ENCODE results near the gene GREB1L.
"Not testable (repeated sequence)": the region's sequence is repeated elsewhere in the genome, so short reads cannot be mapped to it uniquely, and the experiment has no call there.

GREB1L gene

DNA sequence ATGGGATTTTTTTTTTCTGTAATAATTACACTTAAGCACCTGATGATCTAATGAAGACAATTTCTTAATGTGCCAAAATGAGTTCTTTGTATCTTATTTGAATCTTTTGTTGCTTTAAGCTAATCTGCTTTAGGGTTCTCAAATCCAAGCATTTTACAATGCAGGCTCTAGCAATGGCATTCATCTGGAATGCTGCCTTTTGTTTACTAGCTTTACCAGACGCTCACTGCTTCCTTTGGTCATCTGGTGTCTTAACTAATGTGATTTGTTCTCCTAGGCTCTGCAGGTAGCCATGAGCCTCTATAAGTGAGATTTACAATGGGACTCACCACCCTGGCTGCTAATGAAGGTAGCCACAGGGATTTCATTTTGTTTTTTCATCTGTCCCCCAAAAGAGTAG, 100.3 kb downstream of the GREB1L start:
- Histone ChIP-seq H3K4me3 (no peak overlapping the region), H3K27ac (no peak overlapping the region)

DNA sequence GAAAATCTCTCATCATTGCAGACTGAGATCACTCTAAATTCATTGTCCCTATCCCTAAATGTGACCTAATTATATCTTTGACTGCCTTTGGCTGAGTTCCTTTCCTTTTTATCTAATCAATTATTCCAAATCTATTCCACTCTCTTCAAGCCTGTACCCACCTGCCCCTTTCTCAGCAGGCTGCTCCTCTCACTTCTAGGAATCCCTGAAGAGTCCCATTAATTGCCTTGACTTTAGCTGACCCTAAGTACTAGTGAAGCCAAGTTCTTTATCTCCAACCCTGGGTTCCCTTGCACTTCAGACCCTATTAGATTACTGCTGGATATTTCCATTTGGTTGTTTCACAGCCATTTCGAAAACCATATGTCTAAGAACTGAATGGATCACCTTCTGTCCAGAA, 102.8 kb downstream of the GREB1L start:
- Histone ChIP-seq H3K27ac (no peak overlapping the region), H3K4me3 (no peak overlapping the region)

GRCh38 chr18:21345840-21346239, 103.8 kb downstream of the GREB1L start:
- no peak overlapping the region for H3K4me3 ChIP-seq
- H3K27ac ChIP-seq: no peak overlapping the region

GRCh38 chr18:21359746-21360145, 117.7 kb downstream of the GREB1L start:
- H3K27ac ChIP-seq: no peak overlapping the region
- no peak overlapping the region for H3K4me3 ChIP-seq

- H3K4me3 ChIP-seq: no peak overlapping the region
- no peak overlapping the region for H3K27ac ChIP-seq
Measured at GRCh38 chr18:21361307-21361880, 119.4 kb downstream of the GREB1L start.

DNA sequence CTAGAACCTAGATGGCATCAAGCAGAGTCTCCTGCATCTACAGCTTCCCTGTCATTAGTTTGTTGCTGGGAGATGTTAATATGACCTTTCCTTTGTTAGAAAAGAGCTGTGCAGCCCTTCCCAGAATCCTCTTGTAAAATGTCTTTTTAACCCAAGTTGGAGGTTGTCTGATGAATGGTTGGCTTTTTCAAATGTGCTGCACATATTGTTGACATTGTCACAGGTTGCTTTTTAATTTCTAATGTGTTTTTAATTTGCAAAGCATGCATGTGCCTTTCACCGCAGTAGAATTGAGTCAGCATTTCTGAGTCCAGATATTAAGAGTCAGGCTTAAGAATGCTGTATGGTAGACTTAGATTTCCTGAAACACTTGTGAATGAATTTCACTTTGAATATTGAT, 120.8 kb downstream of the GREB1L start:
- Histone ChIP-seq H3K4me3 (no peak overlapping the region), H3K27ac (no peak overlapping the region)

DNA sequence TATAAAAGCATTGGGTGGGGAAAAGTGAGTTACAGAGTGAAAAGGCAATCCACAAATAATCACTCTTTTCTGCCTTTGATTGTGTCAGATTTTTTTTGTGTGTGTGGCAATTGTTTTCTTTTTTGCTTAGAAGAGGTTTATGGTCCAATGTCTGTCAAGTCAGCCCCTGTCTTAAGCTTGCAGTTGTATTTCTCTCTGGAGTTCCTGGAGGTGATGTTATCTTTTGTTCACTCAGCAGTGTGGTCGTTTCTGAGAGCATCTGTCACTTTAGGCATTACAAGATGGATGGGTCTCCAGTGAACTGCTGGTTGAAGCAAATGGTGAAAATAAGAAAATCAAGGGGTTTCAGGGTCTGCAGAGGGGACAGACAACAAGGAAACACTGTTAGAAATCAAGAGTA, 121.3 kb downstream of the GREB1L start:
- Histone ChIP-seq H3K27ac (no peak overlapping the region), H3K4me3 (no peak overlapping the region)

GRCh38 chr18:21364471-21364870, 122.4 kb downstream of the GREB1L start:
- Histone ChIP-seq H3K4me3 (no peak overlapping the region), H3K27ac (no peak overlapping the region)

DNA sequence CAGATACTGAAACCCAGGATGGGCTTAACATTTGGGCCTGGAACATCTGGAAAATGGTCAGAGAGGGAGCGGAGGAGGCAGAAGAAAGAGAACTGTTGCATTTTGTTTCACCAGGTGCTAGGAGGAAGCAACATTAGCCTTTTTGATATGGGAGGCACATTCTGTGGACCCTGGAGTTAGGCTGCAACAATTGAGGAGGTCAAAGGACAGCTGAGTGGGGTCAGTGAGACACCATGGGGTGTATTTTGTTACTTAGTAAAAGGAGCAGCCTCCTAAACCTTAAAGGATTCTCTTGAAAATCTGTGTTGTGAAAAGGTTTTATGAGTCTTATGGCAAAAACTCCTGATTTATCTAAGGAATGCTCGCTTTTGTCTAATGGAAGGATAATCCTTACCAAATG, 124.9 kb downstream of the GREB1L start:
- H3K27ac ChIP-seq: no peak overlapping the region
- no peak overlapping the region for H3K4me3 ChIP-seq

DNA sequence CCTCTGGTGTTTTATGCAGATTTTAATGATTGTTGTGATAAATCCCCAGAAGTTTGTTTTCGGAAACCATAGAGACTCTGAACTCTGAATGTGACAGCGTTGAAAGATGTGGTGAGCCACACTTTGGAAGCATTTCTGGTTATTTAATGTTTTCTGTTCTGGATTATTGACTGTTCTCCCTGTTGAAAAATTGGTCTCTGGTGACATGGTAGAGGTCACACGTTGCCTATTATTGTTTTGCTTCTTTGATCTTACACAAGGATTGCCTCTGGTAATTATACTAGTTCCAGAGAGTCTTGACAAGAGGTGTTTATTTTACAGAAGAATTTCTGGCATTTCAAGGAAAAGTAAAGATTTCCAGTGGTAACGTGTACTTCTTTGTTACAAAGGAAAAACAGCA, 127.1 kb downstream of the GREB1L start:
- no peak overlapping the region for H3K4me3 ChIP-seq

DNA sequence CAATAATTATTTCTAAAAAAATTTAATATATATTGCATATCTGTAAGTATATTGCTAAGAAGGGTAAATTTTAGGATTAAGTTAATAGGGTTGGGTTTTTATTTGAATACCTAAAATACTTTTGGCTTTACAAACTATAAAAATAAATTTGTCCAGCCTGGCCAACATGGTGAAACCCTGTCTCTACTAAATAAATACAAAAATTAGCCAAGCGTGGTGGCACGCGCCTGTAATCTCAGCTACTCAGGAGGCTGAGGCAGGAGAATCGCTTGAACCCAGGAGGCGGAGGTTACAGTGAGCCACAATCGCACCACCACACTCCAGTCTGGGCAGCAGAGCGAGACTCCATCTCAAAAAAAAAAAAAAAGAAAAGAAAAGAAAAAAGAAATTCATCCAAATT, 127.6 kb downstream of the GREB1L start:
- not testable (repeated sequence) for H3K27ac ChIP-seq, H3K4me3 ChIP-seq

More for the DNA sequence above, 127.1 kb downstream of the GREB1L start:
- no peak overlapping the region for H3K27ac ChIP-seq

- no peak overlapping the region for H3K27ac ChIP-seq
- no peak overlapping the region for H3K4me3 ChIP-seq
Measured at GRCh38 chr18:21383031-21383430, 141.0 kb downstream of the GREB1L start.

DNA sequence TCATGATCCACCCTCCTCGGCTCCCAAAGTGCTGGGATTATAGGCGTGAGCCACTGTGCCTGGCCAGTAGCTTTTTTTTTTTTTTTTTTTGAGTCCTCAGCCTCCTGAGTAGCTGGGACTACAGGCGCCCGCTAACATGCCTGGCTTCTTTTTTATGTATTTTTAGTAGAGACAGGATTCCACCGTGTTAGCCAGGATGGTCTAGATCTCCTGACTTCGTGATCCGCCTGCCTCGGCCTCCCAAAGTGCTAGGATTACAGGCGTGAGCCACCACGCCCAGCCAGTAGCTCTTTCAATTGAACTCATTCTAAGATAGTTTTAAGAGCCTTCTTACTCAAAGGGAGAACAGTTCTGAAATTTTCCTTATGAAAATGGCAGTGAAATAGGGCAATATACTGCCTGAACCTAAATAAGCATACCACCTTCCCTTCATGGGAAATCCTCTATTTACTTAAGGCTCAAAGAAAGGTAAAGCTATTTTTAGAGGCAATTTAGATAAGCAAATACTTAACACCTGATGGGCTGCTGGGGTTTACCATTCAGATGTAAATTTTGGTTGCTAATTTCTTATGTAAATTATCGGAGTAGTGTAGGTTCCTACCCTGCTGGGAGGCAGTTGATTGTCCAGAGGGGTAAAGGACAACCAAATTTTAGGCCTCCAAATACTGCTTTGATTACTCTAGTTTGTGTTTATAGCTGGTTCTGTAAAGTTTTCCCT, 144.7 kb downstream of the GREB1L start:
- no peak overlapping the region for H3K27ac ChIP-seq
- no peak overlapping the region for H3K4me3 ChIP-seq

DNA sequence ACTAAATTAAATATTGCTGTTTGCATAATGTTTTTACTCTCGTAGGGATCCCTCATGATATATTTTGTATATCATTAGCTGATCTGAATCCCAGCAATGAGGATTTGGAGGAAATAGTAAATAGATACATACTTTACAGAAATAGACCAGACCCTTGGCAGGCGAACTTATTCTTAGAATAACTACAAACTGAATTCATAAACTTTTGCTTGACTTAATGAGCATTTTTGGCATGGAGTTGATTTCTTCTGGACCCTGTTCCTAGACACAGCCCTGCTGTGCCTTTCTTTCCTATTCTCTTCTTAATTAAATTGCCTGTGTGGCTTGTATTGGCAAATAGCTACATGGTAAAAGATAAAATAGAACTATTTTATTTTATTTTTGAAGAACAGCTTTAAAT, 145.9 kb downstream of the GREB1L start:
- Histone ChIP-seq H3K27ac (no peak overlapping the region), H3K4me3 (no peak overlapping the region)

DNA sequence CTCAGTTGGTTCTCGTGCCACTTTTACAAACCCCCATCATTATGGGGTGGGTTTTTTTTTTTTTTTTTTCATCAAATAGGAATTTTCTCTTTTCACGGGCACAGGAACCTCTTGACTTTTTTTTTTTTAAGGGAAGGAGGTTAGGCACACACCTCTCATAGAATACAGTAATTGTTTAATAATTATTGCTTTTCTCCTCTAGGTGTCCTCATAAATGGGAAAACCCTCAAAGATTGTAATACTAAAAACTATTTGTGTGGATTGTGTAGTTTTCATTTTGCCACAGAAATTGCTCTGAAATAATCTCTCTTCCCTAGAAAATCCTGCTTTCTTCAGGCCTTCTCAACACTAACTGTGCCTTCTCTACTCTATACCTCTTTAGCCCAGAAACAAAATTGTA, 147.3 kb downstream of the GREB1L start:
- Histone ChIP-seq H3K4me3 (no peak overlapping the region), H3K27ac (no peak overlapping the region)

- H3K4me3 ChIP-seq: no peak overlapping the region
- no peak overlapping the region for H3K27ac ChIP-seq
Measured at GRCh38 chr18:21389903-21390302, 147.9 kb downstream of the GREB1L start.

- Histone ChIP-seq H3K27ac (no peak overlapping the region), H3K4me3 (no peak overlapping the region)
Measured at GRCh38 chr18:21391074-21391673, 149.1 kb downstream of the GREB1L start.

GRCh38 chr18:21393986-21394385, 152.0 kb downstream of the GREB1L start:
- no peak overlapping the region for H3K27ac ChIP-seq

DNA sequence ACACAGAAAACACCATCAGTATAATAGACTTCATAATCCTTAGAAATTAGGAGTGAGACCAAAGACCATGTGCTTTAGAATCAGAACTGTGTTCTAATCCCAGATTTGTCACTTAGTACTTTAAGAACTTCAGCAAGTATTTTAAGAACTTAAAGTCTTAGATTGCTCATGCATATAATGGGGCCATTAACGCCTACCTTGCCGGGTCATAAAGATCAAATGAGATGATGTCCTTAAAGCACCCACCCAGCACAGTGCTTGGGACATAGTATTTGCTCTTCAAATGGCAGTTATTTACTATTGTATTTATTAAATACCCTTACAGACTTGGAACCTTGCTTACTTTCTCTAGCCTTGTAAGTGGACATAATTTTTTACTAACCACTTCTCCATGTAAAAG, 156.1 kb downstream of the GREB1L start:
- Histone ChIP-seq H3K4me3 (no peak overlapping the region), H3K27ac (no peak overlapping the region)

More at GRCh38 chr18:21393986-21394385, 152.0 kb downstream of the GREB1L start:
- H3K4me3 ChIP-seq: no peak overlapping the region

GRCh38 chr18:21402272-21402671, 160.2 kb downstream of the GREB1L start:
- Histone ChIP-seq H3K4me3 (no peak overlapping the region), H3K27ac (no peak overlapping the region)

- no peak overlapping the region for H3K4me3 ChIP-seq
- no peak overlapping the region for H3K27ac ChIP-seq
Measured at GRCh38 chr18:21404426-21404825, 162.4 kb downstream of the GREB1L start.
